CD4-positive, alpha-beta T cell (primary cell): ENCODE data around the gene TNF. TPM values are rescaled to one million over a fixed set of nuclear protein-coding genes. Genes with fewer than 3 reads are reported as not detected.
"Not testable (repeated sequence)": the region's sequence is repeated elsewhere in the genome, so short reads cannot be mapped to it uniquely, and the experiment has no call there.

Experiments used
- ATAC-seq: fragments of 200-7000 bp; cut with Tn5 transposase; one replicate; pipeline ENCODE4 v1.10.0; 2022; ENCODE audit warnings: mild to moderate bottlenecking; ENCODE audit not compliant: poor library complexity
- CTCF ChIA-PET: fragments of 350-600 bp; sonication (Branson Sonifier 250); formaldehyde crosslinking; loops from one replicate; lab custom pipeline; 2021; ENCODE audit warnings: antibody characterized with exemption, inconsistent platforms; lab: Charles Lee
- POLR2A ChIA-PET: fragments of 350-600 bp; sonication (Branson Sonifier 250); formaldehyde crosslinking; loops from one replicate; lab custom pipeline; 2021; ENCODE audit warnings: antibody characterized with exemption, inconsistent platforms; lab: Charles Lee
- DNase-seq, 14 experiments: peaks; one replicate each; pipeline ENCODE4 v3.0.0-alpha.2; 2013 to 2020; ENCODE audit warnings: mixed read lengths in 2 of 14
- H3K27ac ChIP-seq, 2 donors: one replicate each; pipeline versions ENCODE4 v1.5.1 to v1.7.0; 2013; ENCODE audit warnings: low read length in 2 of 2, low read depth in 1 of 2, mild to moderate bottlenecking in 1 of 2
- H3K27me3 ChIP-seq, 2 experiments: 1 replicate in 1 of 2; 2 replicates in 1 of 2; pipeline versions ENCODE4 v1.6.1 to v1.7.0; 2013; ENCODE audit warnings: low read length in 2 of 2, control low read depth in 1 of 2, mild to moderate bottlenecking in 1 of 2, moderate library complexity in 1 of 2; ENCODE audit not compliant: insufficient read depth in 2 of 2, control insufficient read depth in 1 of 2
- H3K36me3 ChIP-seq: one replicate; pipeline ENCODE4 v1.6.1; 2013; ENCODE audit warnings: low read length, control low read depth; ENCODE audit not compliant: insufficient read depth
- H3K4me1 ChIP-seq: one replicate; pipeline ENCODE4 v1.6.1; 2013; ENCODE audit warnings: low read length, control low read depth; ENCODE audit not compliant: insufficient read depth
- H3K4me3 ChIP-seq: one replicate; pipeline ENCODE4 v1.5.1; 2013; ENCODE audit warnings: mild to moderate bottlenecking, low read length, moderate library complexity
- H3K9me3 ChIP-seq, 2 experiments: 1 replicate in 1 of 2; 2 replicates in 1 of 2; pipeline versions ENCODE4 v1.6.1 to v1.7.0; 2013; ENCODE audit warnings: low read length in 2 of 2, mild to moderate bottlenecking in 2 of 2, control low read depth in 1 of 2, moderate library complexity in 1 of 2; ENCODE audit not compliant: control insufficient read depth in 1 of 2, insufficient read depth in 1 of 2
- H3K27ac Mint-ChIP-seq: one replicate; pipeline ENCODE4 v1.8.0; 2020; ENCODE audit warnings: mixed read lengths
- H3K27me3 Mint-ChIP-seq: one replicate; pipeline ENCODE4 v1.8.0; 2021; ENCODE audit warnings: mixed read lengths
- H3K36me3 Mint-ChIP-seq: one replicate; pipeline ENCODE4 v1.8.0; 2021; ENCODE audit warnings: low read depth, mixed read lengths
- H3K4me1 Mint-ChIP-seq: one replicate; pipeline ENCODE4 v1.8.0; 2021; ENCODE audit warnings: low read depth, mixed read lengths
- H3K4me3 Mint-ChIP-seq: one replicate; pipeline ENCODE4 v1.8.0; 2020; ENCODE audit warnings: mild to moderate bottlenecking, mixed read lengths
- H3K9me3 Mint-ChIP-seq: one replicate; pipeline ENCODE4 v1.8.0; 2020; ENCODE audit warnings: mixed read lengths
- intact Hi-C, 2 experiments: fragments of 100-400 bp; cut with DNase I in 1 of 2; cut with micrococcal nuclease in 1 of 2; formaldehyde crosslinking; loops; one replicate each; pipeline versions ENCODE4 v1.15.1 to v1.9.0; 2023 to 2025; cut with DNase I, micrococcal nuclease
- total RNA-seq, 174 experiments: library from RNA in 2 of 174; stranded (reverse) in 2 of 174; gene quantifications; one replicate each; pipeline ENCODE4 v1.2.3 and lab custom pipeline; 2021 to 2026
- TF ChIP-seq, protein P1 (sequence below): fragments of 200-600 bp; IDR thresholded peaks from one replicate; pipeline ENCODE4 v1.8.0; 2022; ENCODE audit warnings: antibody characterized with exemption, mild to moderate bottlenecking

Gene TNF
- total RNA-seq, 2 experiments from 2014 or later, result 33.1 to 34.2 TPM

DNA sequence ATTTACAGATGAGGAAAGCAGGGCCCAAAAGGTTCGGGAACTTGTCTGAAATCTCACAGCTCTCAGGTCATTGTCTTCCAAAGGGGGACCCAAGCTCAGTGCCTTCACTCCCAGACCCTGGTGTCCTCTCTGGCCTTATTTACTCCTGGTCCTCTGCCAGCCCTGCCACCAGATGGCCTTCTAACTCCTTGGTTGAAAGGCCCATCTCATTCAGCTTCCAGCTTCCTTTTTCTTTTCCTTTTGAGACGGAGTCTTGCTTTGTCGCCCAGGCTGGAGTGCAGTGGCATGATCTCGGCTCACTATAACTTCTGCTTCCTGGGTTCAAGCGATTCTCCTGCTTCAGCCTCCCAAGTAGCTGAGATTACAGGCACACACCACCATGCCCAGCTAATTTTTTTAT is 24.0 kb upstream of the TNF start:
- CTCF ChIA-PET, result interaction anchor here (0.6 to 11.8 kb wide), 15 partner anchors 9 to 279 kb away, joined by 3 to 284 read pairs (median 4); partner anchors contain the start of genes DDX39B, GPANK1, LST1 and LTB
- ATAC-seq, H3K27me3 ChIP-seq, H3K4me3 ChIP-seq, H3K27ac ChIP-seq, H3K36me3 Mint-ChIP-seq, H3K36me3 ChIP-seq, H3K9me3 Mint-ChIP-seq, H3K9me3 ChIP-seq, H3K27me3 Mint-ChIP-seq, H3K4me3 Mint-ChIP-seq: not testable (repeated sequence)
- TF ChIP-seq, protein P1, sequence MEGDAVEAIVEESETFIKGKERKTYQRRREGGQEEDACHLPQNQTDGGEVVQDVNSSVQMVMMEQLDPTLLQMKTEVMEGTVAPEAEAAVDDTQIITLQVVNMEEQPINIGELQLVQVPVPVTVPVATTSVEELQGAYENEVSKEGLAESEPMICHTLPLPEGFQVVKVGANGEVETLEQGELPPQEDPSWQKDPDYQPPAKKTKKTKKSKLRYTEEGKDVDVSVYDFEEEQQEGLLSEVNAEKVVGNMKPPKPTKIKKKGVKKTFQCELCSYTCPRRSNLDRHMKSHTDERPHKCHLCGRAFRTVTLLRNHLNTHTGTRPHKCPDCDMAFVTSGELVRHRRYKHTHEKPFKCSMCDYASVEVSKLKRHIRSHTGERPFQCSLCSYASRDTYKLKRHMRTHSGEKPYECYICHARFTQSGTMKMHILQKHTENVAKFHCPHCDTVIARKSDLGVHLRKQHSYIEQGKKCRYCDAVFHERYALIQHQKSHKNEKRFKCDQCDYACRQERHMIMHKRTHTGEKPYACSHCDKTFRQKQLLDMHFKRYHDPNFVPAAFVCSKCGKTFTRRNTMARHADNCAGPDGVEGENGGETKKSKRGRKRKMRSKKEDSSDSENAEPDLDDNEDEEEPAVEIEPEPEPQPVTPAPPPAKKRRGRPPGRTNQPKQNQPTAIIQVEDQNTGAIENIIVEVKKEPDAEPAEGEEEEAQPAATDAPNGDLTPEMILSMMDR, result peak; percentile 70
- Mint-ChIP-seq H3K27ac (peak overlapping the region; percentile 73), H3K4me1 (peaks cover 32% of the 10 kb centered on the region)
- intact Hi-C loops, result loop anchor here (1.0 kb wide), 2 partner anchors 29 to 47 kb away; no protein-coding TSS in a partner anchor
- peak; percentile 49 to 87 (median 62) for DNase-seq
- POLR2A ChIA-PET, result interaction anchor here (0.6 to 8.1 kb wide), 18 partner anchors 9 to 421 kb away, joined by 3 to 220 read pairs (median 4); partner anchors contain the start of genes ABHD16A, BAG6, DDX39B and DXO
- H3K4me1 ChIP-seq, result peaks cover 40% of the 10 kb centered on the region

DNA sequence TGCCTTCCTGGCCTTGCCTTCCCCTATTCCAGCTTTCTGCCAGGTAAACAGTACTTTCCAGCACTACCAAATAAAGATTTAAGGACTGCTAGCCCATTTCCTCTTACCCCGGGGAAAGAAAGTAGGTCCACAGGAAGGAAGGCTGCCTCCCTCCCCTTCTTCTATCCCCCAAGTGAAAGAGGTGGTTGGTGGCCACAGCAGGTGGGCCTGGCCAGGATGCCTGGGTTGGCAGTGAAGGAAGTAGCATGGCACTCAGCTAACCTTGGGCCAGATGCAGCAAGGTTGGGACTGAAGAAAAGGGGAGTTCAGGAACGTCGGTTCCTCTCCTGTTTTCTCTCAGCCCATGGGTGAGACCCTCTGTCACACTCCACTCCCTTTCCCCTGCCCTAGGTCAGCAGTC is 19.1 kb upstream of the TNF start:
- Mint-ChIP-seq H3K36me3 (peaks cover 24% of the 10 kb centered on the region), H3K27me3 (no peaks in the 10 kb centered on the region), H3K4me1 (peaks cover 41% of the 10 kb centered on the region), H3K4me3 (no peak overlapping the region), H3K27ac (peak overlapping the region; percentile 47), H3K9me3 (no peaks in the 10 kb centered on the region)
- TF ChIP-seq, protein P1, result no peak
- Histone ChIP-seq H3K4me3 (no peak overlapping the region), H3K27ac (no peak overlapping the region), H3K27me3 (no peaks in the 10 kb centered on the region), H3K4me1 (peaks cover 61% of the 10 kb centered on the region), H3K9me3 (no peaks in the 10 kb centered on the region), H3K36me3 (peaks cover 13% of the 10 kb centered on the region)
- CTCF ChIA-PET, result interaction anchor here (1.2 to 6.2 kb wide), 5 partner anchors 10 to 41 kb away, joined by 3 to 32 read pairs (median 4); partner anchors contain the start of genes LTB and TNF
- DNase-seq, result peak in 1 of 14 experiments; percentile 45
- ATAC-seq, result no peak
- POLR2A ChIA-PET, result interaction anchor here (0.9 to 34.9 kb wide), 3 partner anchors 13 to 30 kb away, joined by 3 to 1160 read pairs (median 43); partner anchors contain the start of genes LST1, LTA, LTB and NCR3
- intact Hi-C loops, result no loop called here

DNA sequence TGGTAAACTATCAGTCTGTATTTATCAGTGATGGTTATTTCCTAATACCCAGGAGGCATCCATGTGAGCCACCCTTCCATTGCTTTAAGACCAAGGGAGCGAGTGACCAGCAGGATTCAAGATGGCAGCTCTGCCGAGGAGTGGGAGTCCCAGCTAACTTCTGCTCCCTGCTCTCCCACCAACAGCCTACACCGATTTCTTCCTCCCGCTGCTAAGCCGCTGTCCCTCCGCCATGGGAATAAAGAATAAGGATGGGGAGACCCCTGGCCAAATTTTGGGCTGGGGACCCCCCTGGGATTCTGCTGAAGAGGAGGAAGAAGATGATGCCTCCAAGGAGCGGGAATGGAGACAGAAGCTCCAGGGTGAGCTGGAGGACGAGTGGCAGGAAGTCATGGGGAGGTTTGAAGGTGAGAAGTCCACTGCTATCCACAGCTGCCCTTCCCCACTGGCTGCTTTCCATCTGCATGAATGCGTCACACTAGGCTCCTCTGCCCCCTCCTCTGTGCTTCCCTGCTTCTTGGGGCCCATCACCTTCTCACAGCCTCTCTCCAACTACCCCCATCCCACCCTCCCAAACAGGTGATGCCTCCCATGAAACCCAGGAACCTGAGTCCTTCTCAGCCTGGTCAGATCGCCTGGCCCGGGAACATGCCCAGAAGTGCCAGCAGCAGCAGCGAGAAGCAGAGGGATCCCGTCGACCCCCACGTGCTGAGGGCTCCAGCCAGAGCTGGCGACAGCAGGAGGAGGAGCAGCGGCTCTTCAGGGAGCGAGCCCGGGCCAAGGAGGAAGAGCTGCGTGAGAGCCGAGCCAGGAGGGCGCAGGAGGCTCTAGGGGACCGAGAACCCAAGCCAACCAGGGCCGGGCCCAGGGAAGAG is 17.7 kb upstream of the TNF start:
- no peak overlapping the region for H3K4me3 ChIP-seq
- no peak overlapping the region for H3K4me3 Mint-ChIP-seq

More for the DNA sequence above, 17.7 kb upstream of the TNF start:
- no peaks in the 10 kb centered on the region for H3K27me3 Mint-ChIP-seq
- ChIA-PET POLR2A (interaction anchor here (1.0 to 34.9 kb wide), 4 partner anchors 10 to 28 kb away, joined by 4 to 1160 read pairs (median 26); partner anchors contain the start of genes DDX39B, LST1, LTA and LTB), CTCF (interaction anchor here (1.7 to 6.2 kb wide), 2 partner anchors 20 to 40 kb away, joined by 7 to 32 read pairs; no protein-coding TSS in a partner anchor)
- Histone ChIP-seq H3K27ac (peak overlapping the region; percentile 63 to 74), H3K4me1 (peaks cover 66% of the 10 kb centered on the region), H3K9me3 (no peaks in the 10 kb centered on the region), H3K36me3 (peaks cover 13% of the 10 kb centered on the region), H3K27me3 (no peaks in the 10 kb centered on the region)
- peaks cover 29% of the 10 kb centered on the region for H3K36me3 Mint-ChIP-seq
- TF ChIP-seq, protein P1, result no peak
- intact Hi-C loops, result loop anchor here in 1 of 2 experiments (2.0 kb wide), 2 partner anchors 15 to 23 kb away; partner anchors contain the start of gene LTA
- H3K4me1 Mint-ChIP-seq, result peaks cover 46% of the 10 kb centered on the region
- ATAC-seq (no peak), DNase-seq (no peak)
- H3K9me3 Mint-ChIP-seq, result no peaks in the 10 kb centered on the region
- no peak overlapping the region for H3K27ac Mint-ChIP-seq
